Pancreas (tissue), 10 donors: ENCODE measurements around the gene SLC1A2. TPM values are rescaled to one million over a fixed set of nuclear protein-coding genes. Genes with fewer than 3 reads are reported as not detected.

Experiments
- ATAC-seq, 4 donors: fragments of 200-7000 bp; cut with Tn5 transposase; one replicate each; pipeline versions ENCODE4 v1.8.0 to v1.9.1; 2020; ENCODE audit warnings: mild to moderate bottlenecking in 4 of 4, moderate library complexity in 4 of 4
- DNase-seq, 6 donors: peaks; one replicate each; pipeline ENCODE4 v3.0.0-alpha.2; 2020
- FAIRE-seq: peaks from 2 replicates; lab custom pipeline; 2012; peaks lifted over from hg19 to GRCh38; lab: Jason Lieb, UNC
- H3K27ac ChIP-seq, 4 donors: fragments of 200-600 bp; sonication (generic); 1 replicate in 3 of 4; 2 replicates in 1 of 4; pipeline versions ENCODE4 v1.5.0 to v1.8.0; 2020
- H3K27me3 ChIP-seq, 4 donors: fragments of 200-600 bp; one replicate each; pipeline ENCODE4 v1.8.0; 2021
- H3K36me3 ChIP-seq, 3 donors: fragments of 200-600 bp; sonication (generic) in 1 of 3; one replicate each; pipeline versions ENCODE4 v1.5.0 to v1.8.0; 2020 to 2021
- H3K4me1 ChIP-seq, 3 donors: fragments of 200-600 bp; one replicate each; pipeline ENCODE4 v1.8.0; 2021
- H3K4me3 ChIP-seq, 4 donors: fragments of 200-600 bp; sonication (generic) in 2 of 4; one replicate each; pipeline versions ENCODE4 v1.5.0 to v1.8.0; 2020 to 2021
- H3K9me3 ChIP-seq, 4 donors: fragments of 200-600 bp; one replicate each; pipeline ENCODE4 v1.8.0; 2021
- CTCF ChIP-seq, 4 donors: fragments of 200-600 bp; sonication (generic) in 3 of 4; IDR thresholded peaks; one replicate each; pipeline versions ENCODE4 v1.5.0 to v1.8.0; 2021; ENCODE audit warnings: antibody characterized with exemption in 4 of 4
- WGBS, 2 donors: extraction: QIAGEN DNeasy Blood & Tissue Kit; methylation state at CpG; one replicate each; pipeline ENCODE4 v1.1.7; 2013; 5-methylcytosine and 5-hydroxymethylcytosine counted together
- intact Hi-C, 3 donors: fragments of 100-400 bp; cut with DNase I; formaldehyde crosslinking; loops; one replicate each; pipeline versions ENCODE4 v1.11.1 to v1.14.2; 2022
- polyA plus RNA-seq, 2 donors: library from polyadenylated mRNA; stranded (reverse); fragments of 200-250 nt; gene quantifications; one replicate each; pipeline ENCODE4 v1.2.3, GENCODE V29; 2013
- total RNA-seq, 6 donors: library from RNA; stranded (reverse); fragmentation: NEBNext Ultra II Directional in 4 of 6; extraction: Animal tissue kit (Norgen Biotek cat#: 25700) in 4 of 6; gene quantifications; one replicate each; pipeline versions ENCODE4 v1.2.1 to v1.2.4, GENCODE V29; 2021 to 2023
- donor health status: healthy with polysubstance abuse.
- donor health status: DM: no; HTN: no; CAD: no; lungs with moderate emphysema.
- donor health status: DM: no; HTN: no; CAD: no.
- donor health status: control.
- donor health status: control.
- donor health status: Bipolar disorder and iron deficiency.
- donor health status: DM: yes; HTN: yes; CAD: no.
- donor health status: DM: no; HTN: no; CAD: no.
- donor health status: DM: no; HTN: no; CAD: no.
- donor health status: DM: yes; HTN: yes; CAD: no.

The SLC1A2 gene
- total and polyA plus RNA-seq, 8 donors: 4.7 to 62.5 (median 35.3) TPM

GRCh38 chr11:35253237-35253636 lies 166.1 kb downstream of the SLC1A2 start:
- Histone ChIP-seq H3K36me3 (no peaks in the 10 kb centered on the region), H3K27me3 (no peaks in the 10 kb centered on the region), H3K9me3 (no peaks in the 10 kb centered on the region), H3K4me3 (no peak overlapping the region), H3K27ac (no peak overlapping the region), H3K4me1 (peaks cover 0 to 11% (median 0%) of the 10 kb centered on the region in 3 donors)
- ATAC-seq (no peak), FAIRE-seq (no peak), DNase-seq (no peak)
- intact Hi-C loops: no loop called here
- TF ChIP-seq CTCF (IDR thresholded peaks at IDR 0.05): no peak

- intact Hi-C loops: no loop called here
These were observed 168.7 kb downstream of the SLC1A2 start for GRCh38 chr11:35250621-35251020.

GRCh38 chr11:35250192-35250591 lies 169.2 kb downstream of the SLC1A2 start:
- no peak for TF ChIP-seq CTCF (IDR thresholded peaks at IDR 0.05)
- WGBS, 2 donors: 93 to 94% methylated on average over 4 of the region's 4 CpGs
- ATAC-seq (no peak), FAIRE-seq (no peak), DNase-seq (no peak)
- Histone ChIP-seq H3K36me3 (no peaks in the 10 kb centered on the region), H3K9me3 (no peaks in the 10 kb centered on the region), H3K4me1 (no peaks in the 10 kb centered on the region), H3K27me3 (no peaks in the 10 kb centered on the region), H3K4me3 (no peak overlapping the region), H3K27ac (no peak overlapping the region)
- intact Hi-C loops: no loop called here

More at GRCh38 chr11:35250621-35251020, 168.7 kb downstream of the SLC1A2 start:
- H3K27me3 ChIP-seq: no peaks in the 10 kb centered on the region
- no peak for DNase-seq
- no peak for FAIRE-seq
- peaks cover 0 to 1% (median 0%) of the 10 kb centered on the region in 3 donors for H3K4me1 ChIP-seq
- no peak overlapping the region for H3K27ac ChIP-seq
- no peak for TF ChIP-seq CTCF (IDR thresholded peaks at IDR 0.05)
- ATAC-seq: peak in 1 of 4 donors; percentile 28
- no peaks in the 10 kb centered on the region for H3K36me3 ChIP-seq
- H3K9me3 ChIP-seq: no peaks in the 10 kb centered on the region
- no peak overlapping the region for H3K4me3 ChIP-seq

- H3K4me3 ChIP-seq: no peak overlapping the region
- ATAC-seq (peak; percentile 36 to 70 (median 48)), DNase-seq (no peak), FAIRE-seq (no peak)
- intact Hi-C loops: no loop called here
- WGBS, 2 donors: 47 to 48% methylated on average over 4 of the region's 4 CpGs
- no peaks in the 10 kb centered on the region for H3K27me3 ChIP-seq
- peaks cover 0 to 7% (median 0%) of the 10 kb centered on the region in 3 donors for H3K4me1 ChIP-seq
- H3K27ac ChIP-seq: no peak overlapping the region
- no peak for TF ChIP-seq CTCF (IDR thresholded peaks at IDR 0.05)
- H3K36me3 ChIP-seq: no peaks in the 10 kb centered on the region
- H3K9me3 ChIP-seq: no peaks in the 10 kb centered on the region
These were observed 170.6 kb downstream of the SLC1A2 start for GRCh38 chr11:35248558-35249323.

GRCh38 chr11:35247863-35248262 lies 171.5 kb downstream of the SLC1A2 start:
- Histone ChIP-seq H3K9me3 (no peaks in the 10 kb centered on the region), H3K27me3 (no peaks in the 10 kb centered on the region), H3K4me3 (no peak overlapping the region), H3K4me1 (peaks cover 0 to 12% (median 0%) of the 10 kb centered on the region in 3 donors), H3K36me3 (no peaks in the 10 kb centered on the region), H3K27ac (peak overlapping the region in 1 of 4 donors; percentile 47)
- intact Hi-C loops: no loop called here
- no peak for TF ChIP-seq CTCF (IDR thresholded peaks at IDR 0.05)
- DNase-seq: no peak
- no peak for FAIRE-seq
- no peak for ATAC-seq
- 86 to 88% methylated on average over 3 of the region's 3 CpGs for WGBS, 2 donors
